ENCODE data around the gene EIPR1.

The EIPR1 gene

DNA sequence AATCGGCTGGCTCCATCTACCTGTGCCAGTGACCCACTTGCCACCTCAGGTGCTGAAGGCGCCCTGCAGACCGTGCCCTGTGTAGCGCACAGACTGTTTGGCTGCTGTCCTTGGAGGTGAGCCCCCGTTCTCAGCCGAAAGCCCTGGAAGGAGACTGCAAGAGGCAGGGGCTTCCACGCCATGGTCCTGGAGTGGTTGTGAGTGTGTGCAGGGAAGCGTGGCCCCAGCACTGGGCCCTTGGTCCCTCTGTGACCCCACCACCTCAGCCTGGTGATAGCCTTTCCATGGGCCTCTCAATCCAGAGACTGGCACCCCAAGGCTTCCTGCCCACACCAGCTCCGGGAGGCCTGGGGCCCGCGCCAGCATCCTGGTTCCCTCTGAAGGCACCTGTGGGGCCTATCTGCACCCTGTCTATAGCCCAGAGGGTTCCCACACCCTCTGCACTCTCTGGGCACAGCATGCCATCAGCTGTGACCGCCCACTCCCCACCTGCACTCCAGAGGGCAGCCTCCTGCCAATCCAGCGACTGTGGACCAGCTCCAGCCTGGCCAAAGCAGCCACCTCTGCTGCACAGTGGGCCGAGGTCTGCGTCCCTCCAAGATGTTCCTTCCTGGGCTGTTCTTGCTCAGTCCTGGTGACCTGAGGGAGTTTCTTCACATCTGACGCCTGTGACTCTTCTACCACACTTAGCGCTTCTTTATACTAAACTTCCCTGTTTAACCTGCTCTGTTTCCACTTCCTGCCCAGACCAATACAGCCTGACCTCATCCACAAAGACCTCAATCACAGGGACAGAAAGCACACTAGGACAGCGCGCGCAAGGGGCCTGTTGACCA lies 109.5 kb downstream of the EIPR1 start:
- H3K27ac ChIP-seq (ENCODE audit: low read depth, low read length), result no peak overlapping the region
- H3K4me3 ChIP-seq (ENCODE audit: low read depth in 1 of 2, low read length in 2 of 2), result no peak overlapping the region
- no peaks in the 10 kb centered on the region for H3K9me3 ChIP-seq (ENCODE audit: low read length)
- H3K9ac ChIP-seq (ENCODE audit: low read length), result no peak overlapping the region
- no peaks in the 10 kb centered on the region for H3K27me3 ChIP-seq (ENCODE audit: control insufficient read depth in 1 of 2, insufficient read depth in 2 of 2, low read length in 2 of 2)
- H3K36me3 ChIP-seq (ENCODE audit: insufficient read depth, low read length), result no peaks in the 10 kb centered on the region
- H3K4me1 ChIP-seq (ENCODE audit: insufficient read depth, low read length), result no peaks in the 10 kb centered on the region

- Histone ChIP-seq H3K27ac (ENCODE audit: low read depth, low read length) (no peak overlapping the region), H3K36me3 (ENCODE audit: insufficient read depth, low read length) (no peaks in the 10 kb centered on the region), H3K27me3 (ENCODE audit: control insufficient read depth in 1 of 2, insufficient read depth in 2 of 2, low read length in 2 of 2) (no peaks in the 10 kb centered on the region), H3K4me3 (ENCODE audit: low read depth in 1 of 2, low read length in 2 of 2) (no peak overlapping the region), H3K4me1 (ENCODE audit: insufficient read depth, low read length) (no peaks in the 10 kb centered on the region), H3K9ac (ENCODE audit: low read length) (no peak overlapping the region), H3K9me3 (ENCODE audit: low read length) (no peaks in the 10 kb centered on the region)
Measured at GRCh38 chr2:3266925-3267867, 110.4 kb downstream of the EIPR1 start.

- Histone ChIP-seq H3K27ac (ENCODE audit: low read depth, low read length) (no peak overlapping the region), H3K9ac (ENCODE audit: low read length) (no peak overlapping the region), H3K36me3 (ENCODE audit: insufficient read depth, low read length) (no peaks in the 10 kb centered on the region), H3K27me3 (ENCODE audit: control insufficient read depth in 1 of 2, insufficient read depth in 2 of 2, low read length in 2 of 2) (no peaks in the 10 kb centered on the region), H3K4me3 (ENCODE audit: low read depth in 1 of 2, low read length in 2 of 2) (no peak overlapping the region), H3K9me3 (ENCODE audit: low read length) (no peaks in the 10 kb centered on the region), H3K4me1 (ENCODE audit: insufficient read depth, low read length) (no peaks in the 10 kb centered on the region)
Measured at GRCh38 chr2:3265981-3266924, 111.4 kb downstream of the EIPR1 start.

GRCh38 chr2:3265471-3265870 lies 112.1 kb downstream of the EIPR1 start:
- Histone ChIP-seq H3K9ac (ENCODE audit: low read length) (no peak overlapping the region), H3K4me1 (ENCODE audit: insufficient read depth, low read length) (no peaks in the 10 kb centered on the region), H3K36me3 (ENCODE audit: insufficient read depth, low read length) (no peaks in the 10 kb centered on the region), H3K27ac (ENCODE audit: low read depth, low read length) (no peak overlapping the region), H3K27me3 (ENCODE audit: control insufficient read depth in 1 of 2, insufficient read depth in 2 of 2, low read length in 2 of 2) (no peaks in the 10 kb centered on the region), H3K9me3 (ENCODE audit: low read length) (no peaks in the 10 kb centered on the region), H3K4me3 (ENCODE audit: low read depth in 1 of 2, low read length in 2 of 2) (no peak overlapping the region)

DNA sequence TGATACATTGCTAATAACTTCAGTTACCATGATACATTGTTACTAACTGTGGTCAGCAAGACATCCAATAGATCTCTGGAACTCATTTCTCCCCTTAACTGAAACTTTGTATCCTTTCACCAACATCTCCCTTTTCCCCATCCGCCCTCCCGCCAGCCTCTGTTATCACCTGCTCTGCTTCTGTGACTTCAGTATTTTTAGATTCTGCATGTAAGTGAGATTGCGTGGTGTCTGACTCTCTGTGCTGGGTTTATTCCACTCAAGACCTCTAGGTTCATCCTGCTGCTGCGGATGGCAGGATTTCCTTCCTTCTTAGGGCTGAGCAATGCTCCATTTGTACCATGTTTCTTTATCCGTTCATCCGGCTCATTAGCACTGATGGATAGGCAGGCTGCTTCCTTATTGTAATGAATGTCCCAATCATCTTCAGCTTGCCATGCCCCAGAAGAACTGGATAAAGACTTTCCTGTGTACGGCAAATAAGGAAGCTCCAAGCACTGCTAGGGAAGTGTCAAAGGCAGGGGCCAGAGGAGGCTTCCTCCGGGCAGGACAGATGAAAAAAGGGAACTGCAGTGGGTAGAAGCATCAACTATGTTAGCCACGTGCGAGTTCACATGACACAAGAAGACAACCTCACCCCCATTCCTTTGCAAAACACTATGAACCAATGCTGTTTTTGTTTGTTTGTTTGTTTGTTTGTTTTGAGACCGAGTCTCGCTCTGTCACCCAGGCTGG lies 113.4 kb downstream of the EIPR1 start:
- H3K9ac ChIP-seq (ENCODE audit: low read length), result no peak overlapping the region
- no peak overlapping the region for H3K27ac ChIP-seq (ENCODE audit: low read depth, low read length)
- no peaks in the 10 kb centered on the region for H3K36me3 ChIP-seq (ENCODE audit: insufficient read depth, low read length)
- no peaks in the 10 kb centered on the region for H3K27me3 ChIP-seq (ENCODE audit: control insufficient read depth in 1 of 2, insufficient read depth in 2 of 2, low read length in 2 of 2)
- H3K4me3 ChIP-seq (ENCODE audit: low read depth in 1 of 2, low read length in 2 of 2), result no peak overlapping the region
- H3K9me3 ChIP-seq (ENCODE audit: low read length), result no peaks in the 10 kb centered on the region
- H3K4me1 ChIP-seq (ENCODE audit: insufficient read depth, low read length), result no peaks in the 10 kb centered on the region

DNA sequence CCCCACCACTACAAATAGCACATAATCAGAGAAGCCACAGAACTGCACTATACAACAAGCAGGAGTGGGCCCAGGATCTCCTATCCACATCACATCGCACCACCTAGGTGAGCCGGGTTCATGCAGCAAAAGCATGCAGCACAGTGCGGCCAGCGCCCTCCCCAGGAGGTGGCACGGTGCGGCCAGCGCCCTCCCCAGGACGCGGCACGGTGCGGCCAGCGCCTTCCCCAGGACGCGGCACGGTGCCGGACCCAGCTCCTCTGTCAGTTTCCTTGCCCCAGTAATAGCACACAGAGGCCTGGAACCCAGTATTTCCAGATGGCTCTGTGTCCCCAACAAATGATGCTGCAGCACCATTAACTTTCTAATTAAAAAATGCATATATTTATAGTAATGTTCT lies 114.1 kb downstream of the EIPR1 start:
- no peak overlapping the region for H3K9ac ChIP-seq (ENCODE audit: low read length)

DNA sequence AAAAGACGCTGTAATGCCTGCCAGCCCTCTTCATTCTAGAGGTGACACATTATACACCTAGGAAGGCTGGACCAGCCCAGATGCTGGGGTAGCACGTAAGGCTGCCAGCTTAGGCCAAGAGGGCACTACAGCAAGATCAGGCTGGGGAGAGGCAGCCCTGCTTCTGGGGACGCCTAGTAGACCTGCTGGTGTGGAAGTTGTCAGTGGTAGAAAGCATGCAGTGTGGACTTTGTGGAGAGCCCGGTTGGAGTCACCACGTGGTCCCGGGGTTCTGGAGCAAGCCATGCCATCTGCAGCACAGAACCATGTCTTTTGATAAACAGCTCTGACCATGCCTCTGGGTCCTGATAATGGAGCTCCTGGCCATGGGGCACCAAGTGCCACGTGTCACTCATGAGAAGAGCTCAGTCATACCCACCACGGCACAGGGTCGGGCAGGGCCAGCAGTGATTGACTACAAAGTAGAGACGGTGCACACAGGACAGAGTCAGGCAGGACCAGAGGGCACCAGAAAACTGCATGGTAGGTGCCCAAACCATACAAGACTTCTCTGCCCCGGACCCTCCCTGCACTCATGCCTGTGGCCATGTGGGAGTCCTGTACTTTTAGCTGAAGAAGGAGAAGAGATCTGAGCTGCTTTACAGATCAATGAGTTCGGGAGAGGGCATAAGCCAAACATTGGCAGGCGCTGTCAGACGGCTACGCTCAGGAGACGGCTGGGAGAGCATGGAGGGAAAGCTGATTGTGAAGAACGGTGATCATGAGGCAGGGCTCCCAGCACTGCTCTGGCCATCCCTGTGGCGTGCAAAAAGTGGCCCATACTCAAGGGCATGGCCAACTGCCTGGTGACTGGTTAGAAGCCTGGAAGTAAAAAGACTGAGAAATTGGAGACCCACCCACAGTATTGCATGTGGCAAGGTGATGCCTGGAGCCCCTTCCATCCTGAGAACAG lies 114.9 kb downstream of the EIPR1 start:
- Histone ChIP-seq H3K4me1 (ENCODE audit: insufficient read depth, low read length) (no peaks in the 10 kb centered on the region), H3K27me3 (ENCODE audit: control insufficient read depth in 1 of 2, insufficient read depth in 2 of 2, low read length in 2 of 2) (no peaks in the 10 kb centered on the region)

More for the DNA sequence above, 114.1 kb downstream of the EIPR1 start:
- Histone ChIP-seq H3K4me3 (ENCODE audit: low read depth in 1 of 2, low read length in 2 of 2) (no peak overlapping the region), H3K27me3 (ENCODE audit: control insufficient read depth in 1 of 2, insufficient read depth in 2 of 2, low read length in 2 of 2) (no peaks in the 10 kb centered on the region), H3K4me1 (ENCODE audit: insufficient read depth, low read length) (no peaks in the 10 kb centered on the region), H3K27ac (ENCODE audit: low read depth, low read length) (no peak overlapping the region), H3K36me3 (ENCODE audit: insufficient read depth, low read length) (no peaks in the 10 kb centered on the region), H3K9me3 (ENCODE audit: low read length) (no peaks in the 10 kb centered on the region)

GRCh38 chr2:3261511-3261910 lies 116.1 kb downstream of the EIPR1 start:
- Histone ChIP-seq H3K9me3 (ENCODE audit: low read length) (no peaks in the 10 kb centered on the region), H3K4me1 (ENCODE audit: insufficient read depth, low read length) (no peaks in the 10 kb centered on the region), H3K36me3 (ENCODE audit: insufficient read depth, low read length) (no peaks in the 10 kb centered on the region), H3K4me3 (ENCODE audit: low read depth in 1 of 2, low read length in 2 of 2) (no peak overlapping the region), H3K27me3 (ENCODE audit: control insufficient read depth in 1 of 2, insufficient read depth in 2 of 2, low read length in 2 of 2) (no peaks in the 10 kb centered on the region), H3K27ac (ENCODE audit: low read depth, low read length) (no peak overlapping the region), H3K9ac (ENCODE audit: low read length) (no peak overlapping the region)

More for the DNA sequence above, 114.9 kb downstream of the EIPR1 start:
- Histone ChIP-seq H3K36me3 (ENCODE audit: insufficient read depth, low read length) (no peaks in the 10 kb centered on the region), H3K4me3 (ENCODE audit: low read depth in 1 of 2, low read length in 2 of 2) (no peak overlapping the region), H3K9me3 (ENCODE audit: low read length) (no peaks in the 10 kb centered on the region), H3K9ac (ENCODE audit: low read length) (no peak overlapping the region), H3K27ac (ENCODE audit: low read depth, low read length) (no peak overlapping the region)

DNA sequence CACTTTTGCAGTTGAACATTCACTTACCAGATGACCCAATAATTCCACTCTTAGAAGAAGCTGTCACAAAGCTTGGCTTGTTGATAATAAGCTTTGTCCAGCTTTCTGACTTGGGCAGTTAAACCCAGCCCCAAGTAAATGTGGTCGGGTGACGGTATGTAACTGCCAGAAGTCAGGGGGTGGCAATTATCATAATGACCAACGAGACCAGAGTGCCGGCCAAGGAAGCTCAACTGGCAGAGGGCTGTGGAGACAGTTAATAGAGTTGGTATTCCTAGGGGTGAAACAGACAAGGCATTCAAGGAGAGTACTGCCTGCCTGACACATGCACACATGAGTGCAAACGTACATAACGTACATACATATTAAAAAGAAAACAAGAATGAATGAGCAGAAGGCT lies 116.7 kb downstream of the EIPR1 start:
- no peaks in the 10 kb centered on the region for H3K9me3 ChIP-seq (ENCODE audit: low read length)
- H3K4me1 ChIP-seq (ENCODE audit: insufficient read depth, low read length), result no peaks in the 10 kb centered on the region
- H3K27ac ChIP-seq (ENCODE audit: low read depth, low read length), result no peak overlapping the region

DNA sequence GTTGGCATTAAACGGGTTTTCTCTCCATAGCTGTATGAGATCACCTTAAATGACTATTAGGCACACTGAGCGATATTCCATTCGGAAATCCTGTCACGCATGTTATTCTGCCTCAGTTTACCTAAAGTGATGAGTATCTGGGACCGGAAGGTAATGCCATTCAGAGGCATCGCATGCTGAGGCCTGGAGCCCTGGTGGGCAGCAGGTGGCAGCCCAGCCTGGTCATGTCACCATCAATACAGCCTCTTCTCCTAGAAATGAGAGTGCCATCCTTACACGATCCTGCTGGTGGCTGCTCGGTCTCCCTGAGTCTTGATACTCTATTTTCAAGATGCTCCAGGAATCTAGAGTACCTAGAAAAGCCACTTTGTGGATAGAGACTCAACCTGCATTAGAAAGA lies 119.8 kb downstream of the EIPR1 start:
- Histone ChIP-seq H3K27me3 (ENCODE audit: control insufficient read depth in 1 of 2, insufficient read depth in 2 of 2, low read length in 2 of 2) (no peaks in the 10 kb centered on the region), H3K4me3 (ENCODE audit: low read depth in 1 of 2, low read length in 2 of 2) (no peak overlapping the region), H3K9me3 (ENCODE audit: low read length) (no peaks in the 10 kb centered on the region), H3K36me3 (ENCODE audit: insufficient read depth, low read length) (no peaks in the 10 kb centered on the region), H3K27ac (ENCODE audit: low read depth, low read length) (no peak overlapping the region), H3K4me1 (ENCODE audit: insufficient read depth, low read length) (no peaks in the 10 kb centered on the region), H3K9ac (ENCODE audit: low read length) (no peak overlapping the region)

More for the DNA sequence above, 116.7 kb downstream of the EIPR1 start:
- Histone ChIP-seq H3K36me3 (ENCODE audit: insufficient read depth, low read length) (no peaks in the 10 kb centered on the region), H3K9ac (ENCODE audit: low read length) (no peak overlapping the region), H3K27me3 (ENCODE audit: control insufficient read depth in 1 of 2, insufficient read depth in 2 of 2, low read length in 2 of 2) (no peaks in the 10 kb centered on the region), H3K4me3 (ENCODE audit: low read depth in 1 of 2, low read length in 2 of 2) (no peak overlapping the region)

Measured in muscle layer of colon (tissue), 2 donors.